Measurements from ENCODE around the gene ACTN1.

ACTN1 gene

DNA sequence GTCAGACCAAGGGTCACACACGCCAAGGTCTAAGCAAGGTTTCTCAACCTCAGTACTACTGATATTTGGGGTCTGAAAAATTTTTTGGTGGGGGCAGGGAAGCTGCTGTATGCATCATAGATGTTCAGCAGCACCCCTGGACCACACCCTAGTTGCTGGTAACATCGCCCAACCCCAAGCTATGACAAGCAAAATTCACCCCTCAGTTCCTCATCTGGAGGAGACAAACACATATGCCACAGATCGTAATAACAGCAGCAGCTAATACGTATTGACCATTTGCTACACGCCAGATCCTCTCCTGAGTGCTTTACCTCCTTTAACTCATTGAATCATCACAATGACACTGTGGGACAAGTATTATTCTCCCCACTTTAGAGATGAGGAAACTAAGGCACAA is 46.4 kb downstream of the ACTN1 start:
- no peak for DNase-seq

- DNase-seq = peak; percentile 42
Observed at GRCh38 chr14:68932231-68932630, 46.9 kb downstream of the ACTN1 start.

DNA sequence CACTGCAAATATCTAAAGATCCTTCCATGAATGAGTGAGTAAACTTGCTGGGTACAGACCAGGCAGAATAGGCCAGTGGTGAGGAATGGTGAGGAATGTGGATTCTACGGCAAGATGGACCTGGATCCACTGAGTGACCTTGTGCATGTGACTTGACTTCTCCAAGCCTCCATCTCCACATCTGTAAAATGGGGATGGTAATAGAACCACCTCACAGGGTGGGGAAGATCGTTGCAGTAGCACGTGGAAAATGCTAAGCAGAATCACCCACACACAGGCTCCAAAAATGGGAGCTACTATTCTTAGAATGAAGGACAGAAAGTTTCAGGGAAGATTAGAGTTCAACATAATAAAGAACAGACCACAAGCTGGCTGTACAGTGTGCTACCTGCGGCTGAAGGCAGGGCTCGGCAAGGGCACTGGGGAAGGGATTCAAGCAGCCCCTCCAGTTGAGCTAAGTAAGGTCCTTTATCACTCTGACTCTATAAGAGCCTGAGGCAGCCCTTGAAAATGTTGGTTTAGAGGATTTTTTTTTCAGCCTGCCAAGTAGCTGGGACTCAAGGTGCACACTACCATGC is 47.5 kb downstream of the ACTN1 start:
- DNase-seq = no peak

- DNase-seq = no peak
Observed at GRCh38 chr14:68931063-68931462, 48.0 kb downstream of the ACTN1 start.

GRCh38 chr14:68929623-68930307 is 49.3 kb downstream of the ACTN1 start:
- DNase-seq = no peak

DNA sequence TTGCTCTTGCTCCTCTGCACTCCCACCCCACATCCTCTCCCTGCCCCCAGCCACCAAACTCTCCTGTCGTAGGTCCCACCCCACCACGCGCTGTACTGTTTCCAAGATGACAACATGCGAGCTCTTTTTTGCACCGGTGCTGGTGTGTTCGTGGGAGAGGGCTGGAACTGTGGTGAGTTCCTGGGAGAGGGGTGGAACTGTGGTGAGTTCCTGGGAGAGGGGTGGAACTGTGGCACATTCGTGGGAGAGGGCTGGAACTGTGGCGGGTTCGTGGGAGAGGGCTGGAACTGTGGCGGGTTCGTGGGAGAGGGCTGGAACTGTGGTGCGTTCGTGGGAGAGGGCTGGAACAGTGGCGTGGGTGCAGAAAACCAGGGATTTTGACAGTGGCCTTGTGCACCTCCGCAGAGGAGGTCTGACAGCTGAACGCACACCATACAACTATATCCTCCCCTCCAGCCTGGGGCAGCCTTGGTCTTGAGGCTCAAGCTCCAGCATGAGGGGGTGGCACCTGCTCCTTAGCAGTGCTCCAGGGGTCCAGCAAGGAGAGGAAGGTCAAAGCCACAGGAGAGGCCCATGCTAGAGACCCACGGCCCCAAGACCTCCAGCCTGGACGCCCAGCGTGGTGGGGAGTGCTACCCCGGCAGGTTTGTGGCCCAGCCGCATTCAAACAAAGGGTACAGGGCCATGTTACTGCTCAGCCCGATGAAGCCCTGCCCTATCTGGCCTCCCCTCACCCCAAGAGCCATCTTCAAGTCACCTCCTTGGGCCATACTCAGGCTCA is 50.1 kb downstream of the ACTN1 start:
- no peak for DNase-seq

DNA sequence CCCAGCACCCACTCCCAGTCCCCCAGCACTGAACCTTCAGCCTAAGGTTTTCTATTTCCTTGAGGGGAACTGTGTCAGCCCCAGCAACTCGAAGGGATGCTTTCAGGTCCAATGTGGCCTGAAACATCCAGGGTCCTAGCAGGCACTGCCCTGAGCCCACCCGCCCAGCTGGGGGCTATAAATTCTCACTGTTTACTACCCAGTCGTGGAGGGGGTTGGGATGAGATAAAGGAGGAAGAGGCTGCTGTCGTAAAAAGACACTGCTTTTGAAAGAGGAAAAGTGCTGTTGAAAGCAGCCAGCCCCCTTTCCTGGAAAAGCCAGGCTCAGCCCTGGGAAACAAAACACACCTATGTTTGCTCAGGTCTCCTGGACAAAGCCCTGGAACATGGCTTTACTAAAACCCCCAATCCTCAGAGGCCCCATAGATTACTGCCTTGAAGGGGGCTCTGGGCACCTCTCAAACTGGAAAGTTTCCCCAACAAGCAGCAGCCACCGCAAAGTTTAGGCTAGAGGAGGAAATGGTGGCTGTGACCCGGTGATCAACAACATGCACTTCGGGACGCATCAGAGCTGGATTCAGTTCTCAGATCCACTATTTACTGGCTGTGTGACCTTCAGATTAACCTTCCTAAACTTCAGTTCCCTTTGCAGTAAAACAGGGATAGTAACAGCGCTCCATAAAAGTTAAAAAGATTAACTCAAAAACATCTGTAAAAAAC is 51.0 kb downstream of the ACTN1 start:
- DNase-seq = no peak

- no peak for DNase-seq
Observed at GRCh38 chr14:68927089-68927488, 52.0 kb downstream of the ACTN1 start.

- DNase-seq = no peak
Observed at GRCh38 chr14:68926236-68926635, 52.9 kb downstream of the ACTN1 start.

- DNase-seq = no peak
Observed at GRCh38 chr14:68925373-68925772, 53.7 kb downstream of the ACTN1 start.

- DNase-seq = no peak
Observed at GRCh38 chr14:68924186-68925158, 54.6 kb downstream of the ACTN1 start.

DNA sequence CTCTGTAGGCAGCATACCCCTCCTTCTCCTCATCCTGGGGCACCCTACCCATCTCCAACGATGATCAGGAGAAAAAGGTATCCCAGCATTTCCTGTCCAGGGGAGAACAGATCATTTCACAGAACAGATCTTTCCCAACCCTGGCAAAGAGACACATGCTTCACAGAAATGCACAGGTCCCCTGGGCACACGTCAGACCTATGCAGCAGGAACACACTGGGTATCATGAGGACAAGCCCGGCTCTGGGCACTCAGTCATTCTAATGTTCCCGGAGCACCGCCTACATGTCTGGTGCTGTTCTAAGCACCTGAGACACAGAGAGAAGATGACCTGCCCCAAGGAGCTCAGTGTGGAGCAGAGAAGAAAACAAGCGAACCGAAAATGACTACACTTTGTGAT is 56.2 kb downstream of the ACTN1 start:
- DNase-seq = no peak

DNA sequence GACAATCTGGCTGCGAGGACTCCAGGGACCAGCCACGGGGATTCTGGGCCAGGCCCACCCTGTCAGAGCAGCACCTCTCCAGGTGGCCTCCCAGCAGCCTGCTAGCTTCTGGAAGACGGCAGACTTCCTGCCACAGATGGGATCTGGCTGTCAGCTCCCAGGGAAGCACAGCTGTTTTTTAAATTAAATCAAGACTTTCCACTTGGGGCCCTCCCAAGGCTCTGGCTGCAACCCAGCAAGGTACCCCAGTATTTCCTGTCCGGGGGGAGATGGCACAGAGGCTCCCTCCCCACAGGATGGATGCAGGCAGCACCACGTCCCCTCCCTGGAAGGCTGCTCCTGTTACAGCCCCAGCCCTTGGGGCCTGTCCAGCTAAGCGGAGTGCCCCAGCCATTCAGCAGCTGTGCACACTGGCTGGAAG is 56.9 kb downstream of the ACTN1 start:
- no peak for DNase-seq

DNA sequence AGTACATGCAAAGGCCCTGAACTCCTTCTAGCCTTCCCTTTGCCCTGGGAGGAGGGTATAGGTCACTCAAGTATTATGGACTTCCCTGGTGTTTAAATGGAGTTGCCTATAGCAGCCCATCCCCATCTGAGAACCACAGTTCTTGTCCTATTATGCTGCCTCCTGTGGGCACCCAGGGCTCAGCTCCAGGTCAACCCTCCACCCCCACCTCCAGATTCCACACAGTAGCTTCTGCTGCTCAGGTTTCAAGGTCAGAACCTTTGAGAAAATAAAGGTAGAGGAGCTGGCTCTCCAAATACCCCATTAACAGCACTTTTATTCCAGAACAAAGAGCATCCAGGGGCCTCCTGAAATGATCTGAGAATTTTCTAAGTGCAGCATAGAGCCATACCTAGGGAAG is 57.4 kb downstream of the ACTN1 start:
- no peak for DNase-seq

- no peak for DNase-seq
Observed at GRCh38 chr14:68921049-68921448, 58.1 kb downstream of the ACTN1 start.

DNA sequence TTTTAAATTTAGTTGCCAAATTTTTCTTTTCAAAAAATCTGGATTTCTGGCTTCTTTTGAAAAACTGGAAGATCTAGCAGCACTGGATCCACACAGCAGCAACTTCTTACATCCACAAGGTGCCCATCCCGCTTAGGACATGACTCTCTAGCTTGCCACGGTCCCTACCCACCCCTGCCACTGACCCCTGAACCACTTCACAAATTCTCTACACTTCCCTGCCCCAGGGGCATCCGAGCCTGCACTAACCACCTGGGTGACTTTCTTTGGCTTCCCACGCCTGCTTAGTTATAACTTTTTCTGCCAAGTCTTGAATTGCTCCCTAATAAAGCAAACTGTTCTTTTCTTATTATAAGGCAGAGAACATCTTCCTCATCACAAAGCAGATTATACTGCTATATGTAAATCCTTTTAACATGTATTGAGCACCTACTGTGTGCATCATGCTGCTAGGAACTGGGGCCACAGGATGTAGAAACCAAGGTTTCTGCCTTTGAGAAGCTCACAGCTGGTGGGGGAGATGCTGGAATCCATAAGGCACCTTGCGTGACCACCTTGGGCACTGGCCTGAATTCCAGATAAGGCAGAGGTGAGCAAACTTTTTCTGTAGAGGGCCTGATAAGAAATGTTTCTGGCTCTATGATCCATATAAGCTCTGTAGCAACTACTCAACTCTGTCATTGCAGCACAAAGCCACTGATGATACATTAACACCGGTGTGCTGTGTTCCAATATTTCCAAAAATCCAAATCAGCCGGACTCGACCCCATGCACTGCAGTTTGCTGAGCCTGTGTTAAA is 59.8 kb downstream of the ACTN1 start:
- no peak for DNase-seq

DNA sequence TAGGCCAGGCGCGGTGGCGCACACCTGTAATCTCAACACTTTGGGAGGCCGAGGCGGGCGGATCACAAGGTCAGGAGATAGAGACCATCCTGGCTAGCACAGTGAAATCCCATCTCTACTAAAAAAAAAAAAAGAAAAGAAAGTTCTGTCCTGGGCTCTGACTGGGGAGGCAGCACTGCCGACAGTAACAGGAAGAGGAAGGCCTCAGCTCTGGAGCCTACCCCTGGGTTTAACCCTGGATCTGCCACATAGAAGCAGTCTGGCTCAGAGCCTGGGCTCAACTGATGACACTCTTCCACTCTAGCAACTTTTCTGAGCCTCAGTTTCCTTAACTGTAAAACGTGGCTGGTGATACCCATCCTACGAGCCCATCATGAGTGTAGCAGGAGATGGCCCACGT is 60.5 kb downstream of the ACTN1 start:
- DNase-seq = no peak

GRCh38 chr14:68916358-68916941 is 62.7 kb downstream of the ACTN1 start:
- no peak for DNase-seq

DNA sequence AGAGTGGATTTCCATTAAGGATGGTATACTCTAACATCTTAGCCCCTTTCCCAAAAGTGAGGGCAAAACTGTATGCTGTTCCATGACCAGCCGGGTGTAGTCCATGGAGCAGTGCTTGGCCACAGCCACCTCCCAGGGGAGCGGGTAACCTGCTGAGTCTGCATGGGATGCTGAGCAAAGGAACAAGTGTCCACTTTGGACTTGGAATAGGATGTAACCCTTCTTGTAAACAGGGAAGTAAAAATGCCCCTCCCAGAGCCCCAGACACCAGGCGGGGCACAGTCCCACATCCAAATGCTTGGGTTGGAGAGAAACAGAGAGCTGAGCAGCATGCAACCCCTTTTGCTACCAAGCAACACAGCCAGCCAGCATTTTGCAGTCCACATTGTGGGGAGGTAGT is 65.6 kb downstream of the ACTN1 start:
- DNase-seq = no peak

DNA sequence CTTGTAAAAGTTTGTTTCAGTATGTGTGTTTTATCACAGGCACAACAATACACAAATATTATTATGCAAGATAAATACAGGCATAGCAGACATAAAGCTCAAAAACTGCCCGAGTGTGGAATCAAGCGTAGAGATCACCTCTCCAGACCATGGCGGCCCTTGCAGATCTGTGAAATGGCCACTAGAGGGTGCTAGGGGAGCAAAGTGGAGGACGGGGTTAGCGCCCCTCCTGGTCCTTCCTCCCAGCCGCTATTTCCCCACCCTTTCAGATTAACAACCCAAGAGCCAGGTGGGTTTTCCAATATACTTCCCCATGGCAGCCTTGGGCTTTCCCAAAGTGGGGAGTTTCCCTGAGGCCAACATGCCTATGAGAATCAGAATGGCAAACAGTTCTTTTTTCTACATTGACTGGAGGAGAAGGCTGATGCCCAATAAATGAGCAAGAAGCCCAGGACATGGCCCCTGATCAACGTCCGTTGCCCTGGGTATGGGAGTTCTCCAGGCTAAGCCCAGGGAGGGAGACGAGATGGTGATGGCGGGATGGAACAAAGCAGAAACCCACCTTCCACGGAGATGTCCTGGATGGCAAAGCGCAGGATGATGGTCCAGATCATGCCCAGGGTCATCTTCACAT is 67.4 kb downstream of the ACTN1 start:
- DNase-seq = peak; percentile 74
